HG03097 (cell line): Measurements from ENCODE around the gene OR2G6.
"Not testable (repeated sequence)": the region's sequence is repeated elsewhere in the genome, so short reads cannot be mapped to it uniquely, and the experiment has no call there.

ENCODE experiments used
- ATAC-seq: cut with Tn5 transposase; IDR thresholded peaks from one replicate; pipeline ENCODE4 v1.9.1; 2021; ENCODE audit not compliant: unreplicated experiment, low FRiP score

Gene OR2G6

GRCh38 chr1:248573856-248574255, 66.0 kb downstream of the OR2G6 start:
- ATAC-seq = not testable (repeated sequence)

- ATAC-seq = not testable (repeated sequence)
These were observed 66.8 kb downstream of the OR2G6 start, which contains the start of gene OR2T34 for GRCh38 chr1:248574657-248575056. TSS of gene OR2T34 (minus strand) at chr1:248574757. CDS start at chr1:248574757, 0 bp downstream.

GRCh38 chr1:248576260-248576980, 68.5 kb downstream of the OR2G6 start:
- no peak for ATAC-seq
